ENCODE data around the gene SERINC3. TPM values are rescaled to one million over a fixed set of nuclear protein-coding genes. Genes with fewer than 3 reads are reported as not detected.
"Not testable (repeated sequence)": the region's sequence is repeated elsewhere in the genome, so short reads cannot be mapped to it uniquely, and the experiment has no call there.

SERINC3 gene
- total RNA-seq, 1 donor from 2014 or later, result 94.3 TPM

DNA sequence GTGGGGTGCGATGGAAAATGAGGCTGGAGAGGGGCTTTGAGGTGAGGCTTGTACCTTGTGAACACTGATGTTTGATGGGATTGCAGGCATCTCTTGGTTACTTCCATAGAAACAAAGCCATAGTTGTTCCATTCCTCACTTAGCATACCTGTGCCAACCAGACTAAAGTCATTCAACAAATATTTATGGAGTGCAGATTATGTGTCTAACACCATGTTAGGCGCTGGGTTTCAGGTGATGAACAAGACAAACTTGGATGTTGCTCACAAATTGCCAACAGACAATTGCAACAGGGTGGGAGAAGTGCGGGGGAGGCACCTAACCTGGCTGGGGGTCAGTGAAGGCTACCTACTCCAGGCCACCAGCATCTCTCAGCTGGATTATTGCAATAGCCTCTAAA lies 44.7 kb downstream of the SERINC3 start:
- peaks cover 18% of the 10 kb centered on the region for H3K4me1 ChIP-seq (ENCODE audit: insufficient read depth, low read length)
- peak overlapping the region; percentile 78 for H3K27ac ChIP-seq (ENCODE audit: low read depth, low read length)
- no peak for TF ChIP-seq EZH2 (IDR thresholded peaks at IDR 0.05; ENCODE audit: insufficient read depth, low read length)
- TF ChIP-seq, protein P1, sequence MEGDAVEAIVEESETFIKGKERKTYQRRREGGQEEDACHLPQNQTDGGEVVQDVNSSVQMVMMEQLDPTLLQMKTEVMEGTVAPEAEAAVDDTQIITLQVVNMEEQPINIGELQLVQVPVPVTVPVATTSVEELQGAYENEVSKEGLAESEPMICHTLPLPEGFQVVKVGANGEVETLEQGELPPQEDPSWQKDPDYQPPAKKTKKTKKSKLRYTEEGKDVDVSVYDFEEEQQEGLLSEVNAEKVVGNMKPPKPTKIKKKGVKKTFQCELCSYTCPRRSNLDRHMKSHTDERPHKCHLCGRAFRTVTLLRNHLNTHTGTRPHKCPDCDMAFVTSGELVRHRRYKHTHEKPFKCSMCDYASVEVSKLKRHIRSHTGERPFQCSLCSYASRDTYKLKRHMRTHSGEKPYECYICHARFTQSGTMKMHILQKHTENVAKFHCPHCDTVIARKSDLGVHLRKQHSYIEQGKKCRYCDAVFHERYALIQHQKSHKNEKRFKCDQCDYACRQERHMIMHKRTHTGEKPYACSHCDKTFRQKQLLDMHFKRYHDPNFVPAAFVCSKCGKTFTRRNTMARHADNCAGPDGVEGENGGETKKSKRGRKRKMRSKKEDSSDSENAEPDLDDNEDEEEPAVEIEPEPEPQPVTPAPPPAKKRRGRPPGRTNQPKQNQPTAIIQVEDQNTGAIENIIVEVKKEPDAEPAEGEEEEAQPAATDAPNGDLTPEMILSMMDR (IDR thresholded peaks at IDR 0.05; ENCODE audit: insufficient read depth, low read depth, low read length), result no peak
- peak overlapping the region; percentile 95 for H3K9ac ChIP-seq (ENCODE audit: low read length)
- peaks cover 10% of the 10 kb centered on the region for H3K36me3 Mint-ChIP-seq (ENCODE audit: low read depth, unreplicated experiment)
- no peaks in the 10 kb centered on the region for H3K9me3 ChIP-seq (ENCODE audit: insufficient read depth, low read depth, low read length)
- H3K27ac Mint-ChIP-seq (ENCODE audit: unreplicated experiment), result peak overlapping the region; percentile 90
- H3K36me3 ChIP-seq (ENCODE audit: insufficient read depth, low read length), result peaks cover 8% of the 10 kb centered on the region
- H3K79me2 ChIP-seq (ENCODE audit: insufficient read depth, low read length), result peaks cover 25% of the 10 kb centered on the region
- DNase-seq (ENCODE audit: low read depth) (no peak), FAIRE-seq (no peak)
- H3K9me3 Mint-ChIP-seq (ENCODE audit: unreplicated experiment), result no peaks in the 10 kb centered on the region
- H3K27me3 ChIP-seq (ENCODE audit: insufficient read depth, low read length), result no peaks in the 10 kb centered on the region
- H3K4me3 Mint-ChIP-seq (ENCODE audit: unreplicated experiment), result peak overlapping the region; percentile 93
- peak overlapping the region; percentile 86 for H3K4me3 ChIP-seq (ENCODE audit: insufficient read depth, low read depth, low read length)
- H3K4me1 Mint-ChIP-seq (ENCODE audit: low read depth, unreplicated experiment), result peaks cover 10% of the 10 kb centered on the region
- peak overlapping the region; percentile 99 for H3K4me2 ChIP-seq (ENCODE audit: low read length)
- H2AFZ ChIP-seq (ENCODE audit: low read depth, low read length), result no peak overlapping the region
- no peaks in the 10 kb centered on the region for H4K20me1 ChIP-seq (ENCODE audit: insufficient read depth, low read length)
- H3K27me3 Mint-ChIP-seq (ENCODE audit: low read depth, unreplicated experiment), result no peaks in the 10 kb centered on the region

GRCh38 chr20:44475694-44476560 lies 45.9 kb downstream of the SERINC3 start, which contains the start of gene TTPAL:
TSS of gene TTPAL (plus strand) at chr20:44475874. CDS start at chr20:44480000, 4,126 bp downstream.
- FAIRE-seq (no peak), DNase-seq (ENCODE audit: low read depth) (peak; percentile 66)
- Mint-ChIP-seq H3K4me3 (ENCODE audit: unreplicated experiment) (peak within 1 kb of the TSS; percentile 93), H3K36me3 (ENCODE audit: low read depth, unreplicated experiment) (peaks cover 5% of the 10 kb centered on the region), H3K9me3 (ENCODE audit: unreplicated experiment) (no peaks in the 10 kb centered on the region), H3K27ac (ENCODE audit: unreplicated experiment) (peak within 1 kb of the TSS; percentile 90), H3K27me3 (ENCODE audit: low read depth, unreplicated experiment) (no peaks in the 10 kb centered on the region), H3K4me1 (ENCODE audit: low read depth, unreplicated experiment) (peaks cover 10% of the 10 kb centered on the region)
- Histone ChIP-seq H2AFZ (ENCODE audit: low read depth, low read length) (peak within 1 kb of the TSS; percentile 83), H3K79me2 (ENCODE audit: insufficient read depth, low read length) (peaks cover 25% of the 10 kb centered on the region), H3K4me2 (ENCODE audit: low read length) (peak within 1 kb of the TSS; percentile 99), H4K20me1 (ENCODE audit: insufficient read depth, low read length) (no peaks in the 10 kb centered on the region), H3K9me3 (ENCODE audit: insufficient read depth, low read depth, low read length) (no peaks in the 10 kb centered on the region), H3K36me3 (ENCODE audit: insufficient read depth, low read length) (peaks cover 8% of the 10 kb centered on the region), H3K27ac (ENCODE audit: low read depth, low read length) (peak within 1 kb of the TSS; percentile 78), H3K27me3 (ENCODE audit: insufficient read depth, low read length) (no peaks in the 10 kb centered on the region), H3K4me1 (ENCODE audit: insufficient read depth, low read length) (peaks cover 18% of the 10 kb centered on the region), H3K4me3 (ENCODE audit: insufficient read depth, low read depth, low read length) (peak within 1 kb of the TSS; percentile 86), H3K9ac (ENCODE audit: low read length) (peak within 1 kb of the TSS; percentile 95)
- TF ChIP-seq EZH2 (IDR thresholded peaks at IDR 0.05; ENCODE audit: insufficient read depth, low read length), result no peak

- Histone ChIP-seq H3K36me3 (ENCODE audit: insufficient read depth, low read length) (peaks cover 8% of the 10 kb centered on the region), H3K27me3 (ENCODE audit: insufficient read depth, low read length) (peaks cover 2% of the 10 kb centered on the region), H2AFZ (ENCODE audit: low read depth, low read length) (peak overlapping the region; percentile 83), H3K4me2 (ENCODE audit: low read length) (peak overlapping the region; percentile 99), H3K27ac (ENCODE audit: low read depth, low read length) (peak overlapping the region; percentile 78), H3K79me2 (ENCODE audit: insufficient read depth, low read length) (peaks cover 25% of the 10 kb centered on the region), H3K9ac (ENCODE audit: low read length) (peak overlapping the region; percentile 95), H4K20me1 (ENCODE audit: insufficient read depth, low read length) (no peaks in the 10 kb centered on the region), H3K9me3 (ENCODE audit: insufficient read depth, low read depth, low read length) (no peaks in the 10 kb centered on the region), H3K4me1 (ENCODE audit: insufficient read depth, low read length) (peaks cover 18% of the 10 kb centered on the region), H3K4me3 (ENCODE audit: insufficient read depth, low read depth, low read length) (peak overlapping the region; percentile 86)
- no peak for DNase-seq (ENCODE audit: low read depth)
- Mint-ChIP-seq H3K4me3 (ENCODE audit: unreplicated experiment) (peak overlapping the region; percentile 93), H3K9me3 (ENCODE audit: unreplicated experiment) (no peaks in the 10 kb centered on the region), H3K36me3 (ENCODE audit: low read depth, unreplicated experiment) (peaks cover 2% of the 10 kb centered on the region), H3K27ac (ENCODE audit: unreplicated experiment) (peak overlapping the region; percentile 90), H3K27me3 (ENCODE audit: low read depth, unreplicated experiment) (no peaks in the 10 kb centered on the region), H3K4me1 (ENCODE audit: low read depth, unreplicated experiment) (peaks cover 10% of the 10 kb centered on the region)
- no peak for FAIRE-seq
- TF ChIP-seq, protein P1 (IDR thresholded peaks at IDR 0.05; ENCODE audit: insufficient read depth, low read depth, low read length), result no peak
- TF ChIP-seq EZH2 (IDR thresholded peaks at IDR 0.05; ENCODE audit: insufficient read depth, low read length), result no peak
Measured at GRCh38 chr20:44475372-44475693, 46.5 kb downstream of the SERINC3 start.

GRCh38 chr20:44472283-44472682 lies 49.6 kb downstream of the SERINC3 start:
- not testable (repeated sequence) for H3K4me3 ChIP-seq (ENCODE audit: insufficient read depth, low read depth, low read length); H3K4me3 Mint-ChIP-seq (ENCODE audit: unreplicated experiment); H3K4me2 ChIP-seq (ENCODE audit: low read length); H3K9ac ChIP-seq (ENCODE audit: low read length); H3K36me3 ChIP-seq (ENCODE audit: insufficient read depth, low read length); H3K9me3 Mint-ChIP-seq (ENCODE audit: unreplicated experiment); H3K27ac Mint-ChIP-seq (ENCODE audit: unreplicated experiment); H3K27me3 ChIP-seq (ENCODE audit: insufficient read depth, low read length); H3K27me3 Mint-ChIP-seq (ENCODE audit: low read depth, unreplicated experiment); H3K27ac ChIP-seq (ENCODE audit: low read depth, low read length); H4K20me1 ChIP-seq (ENCODE audit: insufficient read depth, low read length); H3K4me1 Mint-ChIP-seq (ENCODE audit: low read depth, unreplicated experiment); H3K36me3 Mint-ChIP-seq (ENCODE audit: low read depth, unreplicated experiment); FAIRE-seq; DNase-seq (ENCODE audit: low read depth); H3K9me3 ChIP-seq (ENCODE audit: insufficient read depth, low read depth, low read length); H2AFZ ChIP-seq (ENCODE audit: low read depth, low read length)
- Histone ChIP-seq H3K4me1 (ENCODE audit: insufficient read depth, low read length) (peaks cover 17% of the 10 kb centered on the region), H3K79me2 (ENCODE audit: insufficient read depth, low read length) (peaks cover 18% of the 10 kb centered on the region)

Data from astrocyte (in vitro differentiated cells and primary cell).